DOHH2 (cell line): ENCODE results near the gene TEX19.

ENCODE experiments used
- EZH2phosphoT487 ChIP-seq: fragments of 200-600 bp; sonication (generic); IDR thresholded peaks from 2 replicates; pipeline ENCODE4 v1.6.1; 2017; ENCODE audit warnings: borderline replicate concordance, mild to moderate bottlenecking, antibody characterized with exemption, low read length, moderate library complexity, mixed read lengths
- TF ChIP-seq, protein P1 (sequence below): fragments of 200-600 bp; sonication (generic); IDR thresholded peaks from one replicate; pipeline ENCODE4 v1.5.1; 2014; ENCODE audit warnings: antibody characterized with exemption, mild to moderate bottlenecking, low read depth, low read length; ENCODE audit not compliant: poor library complexity, severe bottlenecking

DNA sequence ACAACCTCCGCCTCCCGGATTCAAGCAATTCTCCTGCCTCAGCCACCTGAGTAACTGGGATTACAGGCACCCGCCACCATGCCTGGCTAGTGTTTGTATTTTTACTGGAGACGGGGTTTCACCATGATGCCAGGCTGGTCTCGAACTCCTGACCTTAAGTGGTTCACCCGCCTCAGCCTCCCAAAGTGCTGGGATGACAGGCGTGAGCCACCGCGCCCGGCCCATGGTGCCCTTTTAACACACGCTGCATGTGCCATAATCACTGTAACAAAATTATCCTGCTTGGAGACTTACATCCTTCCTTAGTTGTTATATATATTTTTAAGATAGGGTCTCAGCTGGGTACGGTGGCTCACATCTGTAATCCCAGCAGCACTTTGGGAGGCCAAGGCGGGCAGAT is 47.1 kb upstream of the TEX19 start:
- TF ChIP-seq, protein P1, sequence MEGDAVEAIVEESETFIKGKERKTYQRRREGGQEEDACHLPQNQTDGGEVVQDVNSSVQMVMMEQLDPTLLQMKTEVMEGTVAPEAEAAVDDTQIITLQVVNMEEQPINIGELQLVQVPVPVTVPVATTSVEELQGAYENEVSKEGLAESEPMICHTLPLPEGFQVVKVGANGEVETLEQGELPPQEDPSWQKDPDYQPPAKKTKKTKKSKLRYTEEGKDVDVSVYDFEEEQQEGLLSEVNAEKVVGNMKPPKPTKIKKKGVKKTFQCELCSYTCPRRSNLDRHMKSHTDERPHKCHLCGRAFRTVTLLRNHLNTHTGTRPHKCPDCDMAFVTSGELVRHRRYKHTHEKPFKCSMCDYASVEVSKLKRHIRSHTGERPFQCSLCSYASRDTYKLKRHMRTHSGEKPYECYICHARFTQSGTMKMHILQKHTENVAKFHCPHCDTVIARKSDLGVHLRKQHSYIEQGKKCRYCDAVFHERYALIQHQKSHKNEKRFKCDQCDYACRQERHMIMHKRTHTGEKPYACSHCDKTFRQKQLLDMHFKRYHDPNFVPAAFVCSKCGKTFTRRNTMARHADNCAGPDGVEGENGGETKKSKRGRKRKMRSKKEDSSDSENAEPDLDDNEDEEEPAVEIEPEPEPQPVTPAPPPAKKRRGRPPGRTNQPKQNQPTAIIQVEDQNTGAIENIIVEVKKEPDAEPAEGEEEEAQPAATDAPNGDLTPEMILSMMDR: no peak
- no peak for TF ChIP-seq EZH2phosphoT487
